Loucy (cell line): Measurements from ENCODE around the gene TMEM167A.

Experiments used
- CTCF ChIP-seq: fragments of 200-600 bp; sonication (generic); conservative IDR thresholded peaks from 2 replicates; pipeline ENCODE4 v1.5.1; 2014; ENCODE audit warnings: mild to moderate bottlenecking, antibody characterized with exemption, low read length
- EZH2phosphoT487 ChIP-seq: fragments of 200-600 bp; IDR thresholded peaks from 2 replicates; pipeline ENCODE4 v1.6.1; 2018; ENCODE audit warnings: antibody characterized with exemption, mild to moderate bottlenecking, moderate library complexity, borderline replicate concordance

- no peak for TF ChIP-seq CTCF
- TF ChIP-seq EZH2phosphoT487 = no peak
Measured at GRCh38 chr5:83084336-83084735, 7.1 kb upstream of the TMEM167A start.
